Fibroblast of skin of left quadriceps (primary cell): Measurements from ENCODE around the gene ATXN2.

Experiments
- DNase-seq, 2 experiments: peaks; one replicate each; pipeline ENCODE4 v3.0.0-alpha.2; 2013; ENCODE audit warnings: low read depth in 2 of 2

The ATXN2 gene

DNA sequence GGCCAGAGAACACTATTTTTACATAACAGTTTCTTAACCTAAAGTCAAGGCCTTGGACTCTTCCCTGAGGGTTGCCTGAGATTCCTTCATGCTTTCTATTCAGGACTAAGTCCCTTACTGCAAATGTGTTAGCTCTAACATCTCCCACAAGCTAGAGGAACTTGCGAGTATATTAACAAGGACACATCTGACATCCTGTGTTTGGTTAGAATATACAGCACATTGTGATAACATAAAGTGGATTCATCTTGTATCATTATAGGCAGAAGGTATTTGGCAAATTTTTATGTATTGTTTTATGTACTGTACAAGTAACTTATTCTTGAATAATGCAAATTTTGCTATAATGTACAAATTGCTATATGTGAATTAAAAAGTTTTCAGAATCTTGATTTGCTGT, 147.9 kb downstream of the ATXN2 start:
- DNase-seq = no peak

DNA sequence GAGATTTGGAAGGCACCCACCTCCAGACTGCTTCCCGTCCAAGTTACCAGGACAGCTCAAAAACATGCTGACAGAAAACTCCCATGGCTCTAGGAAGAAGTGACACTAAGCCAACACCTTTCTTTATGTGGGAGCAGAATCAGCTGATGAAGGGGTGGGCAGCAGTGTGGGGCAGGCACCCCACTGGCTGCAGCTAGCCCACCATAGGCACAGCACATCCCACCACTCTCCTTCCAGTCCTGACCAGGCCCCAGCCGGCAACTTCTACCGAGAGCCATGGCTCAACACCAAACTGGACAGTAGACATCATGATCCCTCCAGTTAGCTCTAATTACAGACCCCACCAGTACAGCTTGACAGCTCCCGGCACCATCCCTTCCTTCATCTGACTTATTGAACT, 148.4 kb downstream of the ATXN2 start:
- no peak for DNase-seq

DNA sequence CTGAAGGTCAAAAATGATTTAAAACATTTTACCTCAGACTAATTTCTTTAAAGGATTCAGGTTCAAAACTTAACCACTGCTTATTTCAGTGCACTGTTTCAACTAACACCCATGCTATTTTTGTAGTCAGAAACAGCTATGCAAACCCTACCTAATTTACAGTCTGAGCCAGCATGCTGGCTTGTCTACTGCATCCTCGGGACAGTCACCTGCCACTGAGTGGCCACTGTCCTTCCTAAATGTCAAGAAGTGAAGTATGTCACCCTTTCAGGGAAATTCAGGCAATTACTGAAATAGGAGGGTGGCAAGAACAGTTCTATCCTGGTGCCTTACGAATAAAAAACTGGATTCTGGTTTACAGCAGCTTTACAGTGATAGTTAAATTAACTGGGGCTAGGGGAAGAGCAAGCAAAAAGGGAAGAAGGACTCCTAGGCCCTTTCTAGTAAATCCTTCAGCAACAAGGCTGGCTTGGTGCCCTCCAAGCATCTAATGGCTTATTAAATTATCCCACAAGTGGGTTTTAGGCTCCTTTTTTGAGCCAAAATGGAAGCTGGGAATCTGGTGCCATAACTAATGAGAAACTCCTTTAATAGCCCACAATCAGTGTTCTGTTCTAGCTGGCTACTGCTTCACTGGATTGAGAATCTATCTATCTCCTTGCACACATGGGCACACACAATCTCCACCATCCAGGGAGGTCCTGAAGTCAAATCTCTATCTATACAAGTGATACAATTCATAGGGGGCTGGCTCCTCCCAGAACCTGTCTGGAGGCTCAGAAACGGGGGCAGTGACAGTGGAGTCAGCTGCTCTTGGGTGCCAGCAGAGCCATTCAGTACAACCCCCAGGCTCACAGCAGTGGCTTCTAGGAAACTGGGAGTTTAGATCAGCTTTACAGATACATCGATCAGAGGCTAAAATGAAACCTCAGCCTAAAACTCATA, 150.0 kb downstream of the ATXN2 start:
- no peak for DNase-seq

DNA sequence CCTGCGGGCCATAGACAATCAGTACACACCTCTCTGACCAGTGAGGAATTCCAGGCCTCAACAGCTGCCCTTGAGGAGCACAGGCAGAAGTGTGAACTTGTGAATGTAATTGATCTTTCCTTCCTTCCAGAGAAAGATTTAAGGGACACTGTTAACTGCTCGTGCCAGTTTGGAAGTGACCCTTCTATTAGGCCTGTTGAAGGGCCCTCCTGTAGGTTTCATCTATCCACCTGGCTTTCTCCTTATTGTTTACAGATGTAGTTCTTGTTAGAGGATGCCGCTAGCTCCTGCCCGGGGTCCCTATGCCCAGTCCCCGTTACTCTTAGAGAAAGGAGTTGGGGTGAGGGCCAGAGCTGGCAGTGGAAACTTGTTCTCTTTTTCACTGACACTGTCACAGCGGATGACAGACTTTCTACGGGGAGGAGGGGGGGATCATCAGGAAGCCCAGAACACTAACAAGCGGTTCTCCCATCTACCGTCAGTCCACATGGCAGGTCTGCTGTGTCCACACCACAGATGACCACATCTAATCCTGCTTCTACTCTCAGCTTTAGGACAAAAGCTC, 150.8 kb downstream of the ATXN2 start:
- DNase-seq = no peak

DNA sequence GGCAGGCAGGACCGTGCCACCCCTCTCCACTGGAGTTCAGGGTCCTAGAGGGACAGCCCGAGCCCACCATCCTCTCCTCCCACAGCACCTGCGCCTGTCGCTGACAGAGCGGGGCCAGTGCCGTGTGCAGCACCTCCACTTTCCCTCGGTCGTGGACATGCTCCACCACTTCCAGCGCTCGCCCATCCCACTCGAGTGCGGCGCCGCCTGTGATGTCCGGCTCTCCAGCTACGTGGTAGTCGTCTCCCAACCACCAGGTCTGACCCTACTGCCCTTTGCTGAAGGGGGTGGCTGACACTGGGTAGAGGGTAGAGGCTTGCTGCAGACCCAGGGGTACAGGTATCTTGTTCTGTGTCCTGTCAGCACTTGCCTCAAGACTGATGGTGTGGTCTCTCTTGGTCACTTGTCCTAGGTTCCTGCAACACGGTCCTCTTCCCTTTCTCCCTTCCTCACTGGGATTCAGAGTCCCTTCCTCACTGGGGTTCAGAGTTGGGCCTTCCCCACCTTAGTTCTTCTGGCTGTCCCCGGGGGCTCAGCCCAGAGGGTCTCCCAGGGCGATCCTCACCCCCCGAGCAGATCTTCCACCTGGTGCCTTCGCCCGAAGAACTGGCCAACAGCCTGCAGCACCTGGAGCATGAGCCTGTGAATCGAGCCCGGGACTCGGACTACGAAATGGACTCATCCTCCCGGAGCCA, 151.4 kb downstream of the ATXN2 start:
- no peak for DNase-seq

DNA sequence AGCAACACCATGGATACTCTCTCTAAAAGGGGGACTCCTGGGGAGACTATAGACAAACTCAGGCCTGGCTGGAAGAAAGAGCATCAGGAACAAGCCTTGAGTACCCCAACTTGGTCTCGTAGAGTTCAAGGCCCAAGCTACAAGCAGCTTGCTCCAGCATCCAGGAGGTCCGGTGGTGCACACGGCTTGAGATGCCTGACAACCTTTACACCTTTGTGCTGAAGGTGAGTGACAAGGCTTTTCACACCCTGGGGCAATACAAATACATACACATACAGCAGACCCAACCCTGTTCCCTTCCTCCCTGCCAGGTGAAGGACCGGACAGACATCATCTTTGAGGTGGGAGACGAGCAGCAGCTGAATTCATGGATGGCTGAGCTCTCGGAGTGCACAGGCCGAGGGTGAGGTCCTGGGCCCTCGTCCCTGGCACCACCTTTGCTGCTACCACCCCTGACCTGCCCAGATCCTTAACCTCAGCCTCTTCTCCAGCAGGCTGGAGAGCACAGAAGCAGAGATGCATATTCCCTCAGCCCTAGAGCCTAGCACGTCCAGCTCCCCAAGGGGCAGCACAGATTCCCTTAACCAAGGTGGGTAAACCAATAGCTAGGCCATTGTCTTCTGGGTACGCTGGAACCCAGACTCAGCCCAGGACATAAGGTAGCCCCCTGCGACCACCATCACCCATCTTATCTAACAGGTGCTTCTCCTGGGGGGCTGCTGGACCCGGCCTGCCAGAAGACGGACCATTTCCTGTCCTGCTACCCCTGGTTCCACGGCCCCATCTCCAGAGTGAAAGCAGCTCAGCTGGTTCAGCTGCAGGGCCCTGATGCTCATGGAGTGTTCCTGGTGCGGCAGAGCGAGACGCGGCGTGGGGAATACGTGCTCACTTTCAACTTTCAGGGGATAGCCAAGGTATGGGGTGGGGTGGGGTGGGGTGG, 152.2 kb downstream of the ATXN2 start:
- DNase-seq = no peak

DNA sequence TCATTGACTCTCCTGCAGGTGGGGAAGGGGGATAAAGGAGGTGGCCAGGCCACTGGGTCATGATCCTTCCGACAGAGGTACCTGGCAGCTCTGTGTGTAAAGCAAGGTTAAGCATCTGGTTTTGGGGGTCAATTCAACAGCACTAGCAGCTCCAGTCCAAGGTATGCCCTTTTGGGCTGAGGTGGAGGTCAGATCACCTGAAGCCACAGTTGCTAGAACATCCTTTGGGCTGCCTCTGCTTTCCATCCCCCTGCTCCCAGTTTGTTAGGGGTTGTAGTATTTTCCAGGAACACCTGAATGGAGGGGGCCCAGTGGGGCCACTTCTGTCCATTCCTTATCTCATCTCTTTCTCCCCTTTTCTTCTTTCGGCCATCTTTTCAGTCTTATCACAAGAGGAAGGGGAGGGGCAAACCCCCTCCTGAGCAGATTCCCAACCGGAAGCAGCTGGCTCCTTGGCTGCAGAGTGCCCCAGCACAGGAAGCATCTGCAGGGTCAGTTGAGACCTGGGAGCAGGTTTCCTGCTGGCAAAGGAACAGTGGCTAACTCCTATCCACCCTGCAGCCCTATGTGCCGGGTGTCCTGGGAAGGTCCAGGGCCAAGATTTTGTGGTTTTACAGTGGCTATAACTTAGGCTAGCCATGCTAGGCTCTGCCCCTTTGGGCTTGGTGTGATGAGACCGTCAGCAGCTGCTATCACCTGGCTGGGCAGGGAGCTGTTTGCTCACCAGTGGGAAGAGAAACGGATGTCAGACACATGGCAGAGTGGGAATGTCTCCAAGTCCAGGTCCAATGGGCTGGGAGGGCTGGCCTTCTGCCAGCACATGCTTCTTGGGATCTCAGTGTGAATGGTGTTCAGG, 153.2 kb downstream of the ATXN2 start:
- DNase-seq = no peak

DNA sequence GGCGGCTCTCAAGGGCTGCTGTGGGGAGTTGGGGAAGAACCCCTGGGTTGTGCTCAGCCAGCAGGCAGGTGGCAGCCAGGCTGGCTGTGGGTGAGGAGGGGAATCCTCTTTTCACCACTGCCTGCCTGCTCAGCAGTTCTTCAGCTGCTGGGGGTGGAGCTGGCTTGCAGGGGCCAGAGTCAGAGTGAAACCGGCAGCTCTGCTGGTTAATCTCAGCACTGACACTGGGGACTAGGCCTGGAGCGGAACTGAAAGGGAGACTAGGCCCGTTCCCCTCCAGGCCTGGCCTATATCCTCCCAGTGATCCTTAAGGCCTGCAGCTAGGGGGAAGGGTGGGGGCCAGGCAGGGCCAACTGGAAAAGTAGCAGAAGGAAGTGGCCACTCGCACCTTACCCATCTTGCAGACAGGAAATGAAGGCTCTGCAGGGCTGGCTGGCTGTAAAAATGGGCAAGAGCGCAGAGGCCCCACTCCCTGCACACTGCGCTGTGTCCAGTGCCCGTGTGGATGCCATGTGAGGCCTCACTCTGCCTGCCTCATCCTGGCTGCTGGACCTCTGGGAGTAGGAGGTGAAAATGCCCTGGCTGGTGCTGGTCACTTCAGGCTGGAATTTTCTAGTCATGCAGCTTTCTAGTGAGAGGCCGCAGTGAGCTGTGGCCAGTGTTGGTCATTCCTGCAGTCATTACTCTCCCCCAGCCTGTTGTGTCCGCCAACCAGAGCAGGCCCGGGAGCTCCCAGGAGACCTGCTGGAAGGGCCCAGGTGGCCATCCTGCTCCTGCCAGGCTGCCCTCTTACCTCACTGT, 154.0 kb downstream of the ATXN2 start:
- DNase-seq = no peak

DNA sequence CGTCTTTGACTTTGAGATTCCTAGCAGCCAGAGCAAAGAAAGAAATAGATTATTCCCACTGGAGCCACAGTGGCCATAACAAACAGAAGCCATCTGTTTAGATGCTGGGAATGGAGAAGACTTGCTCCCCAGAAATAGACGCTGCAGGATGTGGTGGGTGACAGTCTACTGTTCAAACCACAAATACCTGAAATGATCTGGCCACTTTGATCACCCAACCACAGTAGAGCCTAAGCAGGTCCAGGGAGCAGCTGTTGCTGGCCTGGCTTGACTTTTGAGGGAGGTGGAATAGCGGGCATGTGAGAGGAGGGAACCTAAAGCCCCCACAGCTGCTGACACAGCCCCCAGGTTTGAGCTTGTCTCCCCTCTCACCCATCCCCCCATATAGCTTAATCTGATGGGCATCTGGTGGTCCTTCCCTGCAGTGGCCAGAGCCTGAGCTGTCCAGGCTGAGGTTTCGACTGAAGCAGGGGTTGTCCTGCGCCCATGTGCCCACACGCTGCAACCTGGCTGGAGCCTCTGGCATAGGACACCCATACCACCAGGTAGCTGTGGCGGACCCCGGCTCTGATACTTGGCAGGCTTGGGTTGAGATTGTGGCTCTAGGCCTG, 154.7 kb downstream of the ATXN2 start:
- DNase-seq = no peak

DNA sequence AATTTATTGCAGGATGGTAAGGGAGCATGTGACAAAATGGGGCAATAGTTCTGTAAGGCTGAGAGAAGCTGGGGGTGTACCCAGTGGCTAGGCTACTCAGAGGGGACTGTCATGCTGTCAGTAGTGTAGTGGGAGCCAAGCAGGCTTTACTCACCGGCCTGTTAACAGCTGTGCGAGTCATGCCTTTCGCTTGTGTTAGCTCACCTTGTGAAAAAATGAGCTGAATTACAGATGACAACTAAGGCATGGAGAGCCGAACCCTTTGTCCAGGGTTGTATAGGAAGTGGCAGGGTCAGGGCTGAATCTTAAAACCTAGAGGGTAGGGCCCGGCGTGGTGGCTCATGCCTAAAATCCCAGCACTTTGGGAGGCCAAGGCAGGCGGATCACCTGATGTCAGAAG, 155.5 kb downstream of the ATXN2 start:
- DNase-seq = no peak

DNA sequence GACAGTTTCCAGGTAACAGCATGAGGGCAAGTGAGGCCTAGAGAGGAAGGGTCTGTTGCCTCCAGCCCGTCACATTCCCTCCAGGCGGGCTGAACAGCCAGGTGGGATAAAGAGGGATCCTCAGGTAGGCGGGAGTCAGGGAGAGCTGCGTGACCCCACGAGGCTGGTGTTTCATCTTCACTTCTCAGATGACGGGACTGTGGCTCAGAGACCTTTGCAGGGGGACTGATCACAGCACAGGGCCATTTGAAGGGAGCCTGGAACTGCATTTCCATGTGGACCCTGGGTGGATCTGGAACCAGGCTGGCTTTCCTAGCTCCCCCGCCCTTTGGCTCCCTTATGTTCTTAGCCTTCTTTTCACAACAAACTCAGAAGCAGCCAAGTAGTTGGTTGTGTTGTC, 156.0 kb downstream of the ATXN2 start:
- DNase-seq = no peak

DNA sequence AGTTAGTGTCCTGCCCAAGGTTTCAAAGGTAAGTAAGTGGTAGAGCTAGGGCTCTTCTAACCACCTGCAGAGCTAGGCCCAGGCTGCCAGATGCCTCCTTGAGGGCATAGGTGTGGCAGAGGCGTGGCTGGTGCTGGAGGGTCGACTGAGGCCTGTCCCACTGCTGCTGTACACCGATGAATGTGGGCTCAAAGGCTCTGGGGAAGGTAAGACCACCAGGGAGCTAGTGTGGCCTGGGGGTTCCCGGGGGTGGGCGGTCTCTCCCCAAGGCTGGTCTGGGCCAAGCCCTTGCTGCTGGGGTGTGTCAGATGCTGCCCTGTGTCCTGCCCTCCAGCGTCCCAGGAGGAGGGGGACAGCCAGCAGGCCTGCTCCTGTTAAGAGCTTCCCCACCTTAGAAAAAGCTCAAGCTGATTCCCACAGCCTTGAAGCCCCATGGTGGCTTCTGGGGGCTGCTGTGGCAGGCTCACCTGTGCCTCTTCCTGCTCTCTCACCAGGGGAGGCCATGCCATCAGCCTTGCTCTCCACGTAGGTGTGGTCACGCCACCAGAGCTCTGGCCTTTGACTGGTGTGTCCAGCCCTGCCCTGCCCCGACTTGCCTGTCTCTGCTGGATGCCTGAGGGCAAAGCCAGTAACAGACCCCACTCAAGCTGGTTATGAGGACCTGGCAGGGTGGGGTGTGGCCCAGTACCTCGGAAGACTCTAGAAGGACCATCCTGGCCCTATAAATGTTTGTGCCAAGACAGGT, 156.6 kb downstream of the ATXN2 start:
- no peak for DNase-seq

DNA sequence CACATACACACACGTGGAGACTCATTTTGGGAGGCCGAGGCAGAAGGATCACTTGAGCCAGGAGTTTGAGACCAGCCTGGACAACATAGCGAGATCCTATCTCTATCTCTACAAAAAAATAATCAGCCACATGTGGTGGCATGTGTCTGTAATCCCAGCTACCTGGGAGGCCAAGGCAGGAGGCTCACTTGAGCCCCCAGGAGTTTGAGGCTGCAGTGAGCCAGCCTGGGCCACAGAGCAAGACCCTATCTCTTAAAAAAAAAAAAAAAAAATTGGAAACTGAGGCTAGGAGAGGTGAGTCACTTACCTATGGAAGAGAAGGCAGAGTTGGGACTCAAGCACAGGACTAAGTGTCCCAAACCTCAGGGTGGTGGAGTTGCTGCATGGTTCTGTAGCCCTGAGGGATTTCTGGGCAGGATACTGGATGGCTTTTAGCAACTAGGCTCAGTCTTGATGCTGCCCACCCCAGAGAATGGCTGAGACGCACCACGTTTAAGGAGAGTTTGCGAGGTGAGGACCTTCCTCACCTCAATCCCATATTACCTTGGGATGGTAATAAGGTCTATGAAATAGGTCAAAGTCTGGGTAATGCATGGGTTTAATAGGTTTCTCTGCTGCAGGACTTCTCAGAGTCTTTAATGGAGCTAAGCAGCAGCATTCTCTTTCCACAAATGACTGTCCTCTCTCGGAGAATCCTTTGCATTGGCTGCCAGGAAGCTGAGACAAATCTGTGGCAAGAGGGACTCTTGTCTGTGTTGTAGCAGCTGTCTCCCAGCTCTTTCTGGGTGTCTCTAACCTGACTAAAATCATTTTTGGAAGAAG, 157.8 kb downstream of the ATXN2 start:
- DNase-seq = no peak

DNA sequence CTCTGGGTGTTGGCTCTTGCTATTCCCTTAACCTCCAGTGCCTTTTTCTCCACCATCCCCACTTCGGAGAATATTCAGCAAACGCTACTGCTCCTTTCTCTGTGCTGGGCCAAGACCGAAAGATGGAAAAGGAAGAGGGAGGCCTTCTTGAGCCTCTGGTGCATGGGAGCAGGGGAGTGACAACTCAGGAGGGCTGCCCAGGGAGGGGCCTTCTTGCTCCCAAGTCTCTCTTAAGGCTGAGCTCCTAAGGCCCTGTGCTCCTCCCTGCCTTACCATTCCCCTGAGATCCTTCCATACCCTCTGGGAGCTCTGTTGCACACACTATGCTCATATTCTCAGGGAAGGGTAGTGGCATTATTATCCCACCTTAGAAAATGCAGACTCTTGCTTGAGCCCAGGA, 158.5 kb downstream of the ATXN2 start:
- no peak for DNase-seq

DNA sequence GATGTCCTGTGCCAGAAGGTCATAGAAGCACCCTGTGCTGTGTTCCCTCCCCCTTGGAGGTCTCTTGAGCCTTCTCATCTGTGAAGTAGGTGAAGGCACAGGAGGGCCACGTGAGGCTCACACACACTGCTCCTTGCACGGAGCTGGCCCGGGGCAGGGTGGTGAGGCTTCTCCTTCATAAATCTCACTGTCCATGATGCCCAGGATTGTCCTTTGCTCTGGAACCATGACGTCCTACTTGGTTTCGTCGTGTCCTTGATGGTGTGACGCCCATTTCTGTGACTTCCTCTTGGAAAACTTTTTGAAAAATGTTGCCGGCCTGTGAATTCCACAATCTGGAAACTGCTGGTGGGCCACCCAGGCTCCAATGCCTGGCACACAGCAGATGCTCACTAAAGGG, 159.0 kb downstream of the ATXN2 start:
- no peak for DNase-seq

DNA sequence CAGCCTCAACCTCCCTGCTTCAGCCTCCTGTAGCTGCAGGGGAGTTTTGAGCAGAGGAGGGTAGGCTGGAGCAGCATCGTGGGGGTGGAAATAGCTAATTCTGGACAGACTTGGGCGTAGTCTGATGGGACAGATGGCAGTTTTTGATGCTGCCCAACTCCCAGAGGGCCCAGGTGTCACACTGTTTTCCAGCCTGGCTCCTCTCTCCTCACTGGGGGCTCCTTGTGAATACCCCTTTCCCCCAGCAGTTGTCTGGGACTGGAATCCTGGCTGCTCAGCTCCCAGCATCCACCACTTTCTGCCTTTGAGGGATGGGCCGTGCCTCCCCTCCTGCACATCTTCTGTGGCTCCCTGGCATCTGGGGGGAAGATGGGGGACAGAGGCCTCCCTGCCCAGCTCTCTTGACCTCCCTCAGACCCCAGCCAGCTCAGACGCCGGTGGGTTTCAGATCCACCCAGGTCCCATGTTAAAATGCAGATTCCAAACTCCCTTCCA, 159.4 kb downstream of the ATXN2 start:
- no peak for DNase-seq

DNA sequence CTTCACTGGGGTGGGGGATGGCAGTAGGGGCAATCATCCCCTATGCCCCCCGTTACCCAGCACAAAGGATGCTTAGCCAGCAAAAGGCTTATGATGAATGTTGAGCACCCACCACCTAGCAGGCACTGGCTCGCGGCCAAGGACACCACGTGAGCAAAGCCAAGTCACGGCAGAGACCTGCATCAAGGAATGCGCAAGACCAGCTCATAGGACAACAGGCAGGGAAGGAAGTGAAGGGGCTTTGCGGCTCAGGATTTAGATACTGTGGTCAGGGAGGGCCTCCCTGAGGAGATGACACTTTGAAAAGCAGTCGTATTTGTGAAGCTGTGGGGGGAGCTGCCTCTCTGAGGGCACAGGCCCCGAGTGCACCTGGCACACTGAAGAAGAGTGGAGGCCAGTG, 160.6 kb downstream of the ATXN2 start:
- DNase-seq = no peak
